GM19438 (cell line): ENCODE results near the gene SPO11.
A peak's percentile ranks its signal among the peaks of the same experiment; 100 is the strongest.
"Not testable (repeated sequence)": the region's sequence is repeated elsewhere in the genome, so short reads cannot be mapped to it uniquely, and the experiment has no call there.

Experiments used
- ATAC-seq: cut with Tn5 transposase; IDR thresholded peaks from one replicate; pipeline ENCODE4 v1.9.1; 2021; ENCODE audit warnings: low read depth; ENCODE audit not compliant: unreplicated experiment

The SPO11 gene

GRCh38 chr20:57332105-57333089, 2.8 kb downstream of the SPO11 start:
- ATAC-seq: no peak

GRCh38 chr20:57335392-57335791, 5.8 kb downstream of the SPO11 start:
- no peak for ATAC-seq

GRCh38 chr20:57341663-57342062, 12.1 kb downstream of the SPO11 start:
- no peak for ATAC-seq

- no peak for ATAC-seq
Measured at GRCh38 chr20:57342829-57343228, 13.2 kb downstream of the SPO11 start.

- ATAC-seq: no peak
Measured at GRCh38 chr20:57346477-57346876, 16.9 kb downstream of the SPO11 start.

GRCh38 chr20:57347393-57347792, 17.8 kb downstream of the SPO11 start:
- ATAC-seq: no peak

- ATAC-seq: not testable (repeated sequence)
Measured at GRCh38 chr20:57348200-57348921, 18.8 kb downstream of the SPO11 start.

GRCh38 chr20:57348922-57349574, 19.4 kb downstream of the SPO11 start:
- ATAC-seq: not testable (repeated sequence)

GRCh38 chr20:57350081-57350710, 20.6 kb downstream of the SPO11 start:
- no peak for ATAC-seq

GRCh38 chr20:57350726-57351041, 21.1 kb downstream of the SPO11 start:
- not testable (repeated sequence) for ATAC-seq

- ATAC-seq: peak; percentile 86
Measured at GRCh38 chr20:57351042-57351783, 21.6 kb downstream of the SPO11 start, which contains the start of gene RAE1. Gene RAE1 (plus strand): TSS chr20:57351255. CDS start chr20:57354039, 2,784 bp downstream.

GRCh38 chr20:57352305-57352704, 22.7 kb downstream of the SPO11 start:
- ATAC-seq: no peak

GRCh38 chr20:57353351-57353750, 23.7 kb downstream of the SPO11 start:
- ATAC-seq: no peak

GRCh38 chr20:57361517-57361916, 31.9 kb downstream of the SPO11 start:
- ATAC-seq: no peak

GRCh38 chr20:57364451-57364850, 34.8 kb downstream of the SPO11 start:
- ATAC-seq: no peak

GRCh38 chr20:57369596-57369995, 40.0 kb downstream of the SPO11 start:
- no peak for ATAC-seq

GRCh38 chr20:57370316-57370715, 40.7 kb downstream of the SPO11 start:
- no peak for ATAC-seq

- ATAC-seq: no peak
Measured at GRCh38 chr20:57371363-57371762, 41.8 kb downstream of the SPO11 start.

- no peak for ATAC-seq
Measured at GRCh38 chr20:57372157-57372556, 42.6 kb downstream of the SPO11 start.
